IPS DF 4.7 (cell line): Measurements from ENCODE around the gene PRKCD.

Experiments
- DNase-seq: peaks from one replicate; pipeline ENCODE4 v3.0.0-alpha.2; 2013; ENCODE audit warnings: low spot score; ENCODE audit errors: extremely low read depth

PRKCD gene

DNA sequence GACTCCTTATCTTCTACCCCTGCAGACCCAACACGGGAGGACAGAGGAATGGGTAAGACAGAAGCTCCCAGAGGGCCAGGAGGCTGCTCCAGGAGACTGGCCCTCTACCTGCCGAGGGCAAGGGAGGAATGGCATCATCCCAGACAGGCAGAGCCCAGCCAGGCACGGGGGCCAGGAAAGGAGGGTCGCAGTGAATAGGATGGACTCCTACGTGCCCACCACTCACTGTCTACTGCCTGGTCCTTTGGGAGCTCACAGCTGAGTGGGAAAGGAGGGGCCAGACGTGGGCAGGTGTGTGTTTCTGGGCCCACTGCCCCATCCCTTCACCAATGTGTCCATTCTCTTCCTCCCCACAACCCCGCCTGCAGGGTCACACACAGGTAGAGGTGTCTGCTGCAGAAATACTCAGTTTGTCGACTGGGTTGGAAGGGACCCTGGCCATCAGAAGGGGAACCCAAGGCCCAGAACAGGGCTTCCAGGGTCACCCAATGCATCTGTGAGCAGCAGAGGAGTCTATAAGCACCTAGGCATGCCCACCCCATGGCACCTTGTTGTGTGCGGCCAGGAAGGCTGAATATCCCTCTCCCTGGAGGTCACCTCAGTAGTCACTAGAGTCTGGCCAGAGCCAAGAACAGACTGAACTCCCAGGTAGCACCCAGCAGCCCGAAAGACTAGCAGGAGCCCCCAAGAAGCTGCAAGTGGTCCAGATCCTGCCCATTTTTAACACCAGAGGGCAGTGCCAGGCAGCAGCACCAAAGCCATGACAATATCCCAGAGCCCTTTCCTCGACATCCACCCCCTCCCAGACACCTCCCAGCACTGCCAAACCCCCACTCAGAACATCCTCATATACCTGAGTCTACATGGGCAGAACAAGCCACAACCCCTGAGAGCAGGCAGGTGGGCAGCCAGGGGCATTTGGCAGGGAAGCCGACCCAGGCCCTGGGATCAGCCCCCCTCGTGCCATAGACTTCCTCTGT lies 70.8 kb downstream of the PRKCD start:
- no peak for DNase-seq

DNA sequence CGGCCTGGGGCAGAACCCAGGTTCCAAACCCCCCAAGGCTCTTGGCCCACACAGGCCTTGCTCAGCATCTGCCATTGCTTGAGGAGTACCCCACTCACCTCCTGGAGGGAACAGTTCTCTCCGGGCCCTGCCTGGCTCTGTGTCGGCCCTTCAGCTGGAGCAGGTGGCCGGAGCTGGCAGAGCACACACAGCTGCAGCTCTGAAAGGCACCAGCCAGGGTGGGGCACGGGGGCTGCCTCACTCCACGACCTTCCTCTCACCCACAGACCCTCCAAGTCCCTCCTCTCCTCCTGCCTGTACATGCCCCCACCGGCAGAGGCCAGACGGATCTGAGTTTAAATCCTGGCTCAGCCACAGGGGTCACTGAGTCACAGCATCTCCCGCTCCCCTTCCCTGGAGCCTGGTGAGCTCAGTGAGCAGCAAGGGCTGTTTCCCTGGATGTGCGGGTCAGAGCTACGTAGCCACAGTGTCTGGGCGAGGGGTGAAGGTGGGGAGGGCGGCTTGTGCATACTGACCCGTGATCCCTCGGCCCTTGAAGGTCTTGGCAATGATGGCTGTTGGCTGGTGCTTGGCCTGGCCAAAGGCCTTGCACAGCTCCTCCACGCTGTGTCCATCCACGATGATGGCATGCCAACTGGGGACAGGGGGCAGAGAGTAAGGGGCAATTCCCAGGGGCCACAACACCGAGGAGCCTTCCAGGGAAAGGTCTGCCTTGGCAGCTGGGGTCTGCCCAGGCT lies 71.8 kb downstream of the PRKCD start:
- DNase-seq, result no peak

DNA sequence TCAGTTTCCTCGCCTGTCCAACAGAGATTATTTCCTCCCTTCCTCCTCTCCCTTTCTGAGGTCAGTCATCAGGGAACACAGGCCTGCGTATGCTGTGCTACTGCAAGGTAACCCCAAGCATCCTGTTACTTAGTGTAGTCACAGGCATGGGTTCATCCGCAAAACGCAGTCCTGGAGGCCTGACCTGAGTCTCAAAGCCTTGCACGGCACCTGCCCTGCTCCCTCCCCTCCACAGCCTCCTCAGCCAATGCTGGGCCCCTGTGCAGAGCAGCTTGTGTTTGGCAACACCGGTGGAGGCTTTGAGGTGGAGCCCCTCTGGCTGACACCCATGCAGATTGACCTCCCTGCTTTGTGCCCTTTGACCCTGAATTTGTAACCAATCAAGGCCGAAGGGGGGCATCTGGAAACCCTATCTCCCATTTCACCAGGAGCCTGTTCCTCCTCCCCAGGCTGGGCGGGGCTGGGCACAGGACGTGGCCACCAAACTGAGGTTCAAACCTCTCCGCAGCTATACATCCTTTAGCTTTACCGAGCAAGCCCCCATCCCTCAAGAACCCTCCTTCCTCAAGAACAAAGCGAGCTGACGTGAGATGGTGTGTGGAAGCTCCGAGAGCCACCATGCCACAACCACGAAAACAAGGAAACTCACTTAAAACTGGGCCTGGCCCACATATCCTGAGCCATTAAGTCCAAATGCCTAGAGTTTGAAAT lies 73.3 kb downstream of the PRKCD start:
- no peak for DNase-seq

DNA sequence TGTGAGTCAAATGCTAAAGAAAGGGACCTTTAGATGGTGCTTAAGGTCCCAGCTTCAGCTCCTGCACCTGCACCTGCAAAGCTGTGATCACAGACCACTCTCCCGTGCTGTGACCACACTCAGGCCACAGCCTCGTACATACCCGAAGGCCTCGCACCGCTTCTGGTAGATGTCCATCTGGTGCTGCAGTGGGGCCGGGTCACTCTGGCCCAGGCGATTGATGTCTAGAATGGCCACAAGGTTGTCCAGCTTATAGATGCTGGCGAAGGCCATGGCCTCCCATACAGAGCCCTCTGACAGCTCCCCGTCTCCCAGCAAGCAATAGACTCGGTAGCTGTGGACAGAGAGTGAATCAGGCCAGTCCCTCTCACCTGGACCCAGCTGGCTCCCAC lies 73.8 kb downstream of the PRKCD start:
- DNase-seq, result no peak

DNA sequence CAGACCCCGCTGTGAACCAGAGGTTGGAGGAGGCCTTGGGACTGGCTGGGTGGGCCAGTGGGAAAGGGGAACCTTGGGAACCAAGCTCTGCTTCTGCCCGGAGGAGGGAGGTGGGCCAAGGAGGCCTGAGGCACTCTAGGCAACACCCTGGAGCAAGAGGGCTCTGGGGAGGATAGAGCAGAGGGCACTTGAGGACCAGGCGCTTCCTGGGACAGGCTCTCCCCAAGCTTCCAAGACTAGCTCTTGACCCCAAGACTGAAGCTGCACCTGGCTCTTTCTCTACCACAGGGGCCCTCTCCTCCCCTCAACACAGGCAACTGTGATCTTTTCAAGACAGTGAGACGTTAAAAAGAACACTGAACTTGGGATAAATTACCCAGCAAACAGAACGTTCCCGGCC lies 74.5 kb downstream of the PRKCD start:
- DNase-seq, result no peak

- DNase-seq, result no peak
Observed at GRCh38 chr3:53236112-53236841, 75.3 kb downstream of the PRKCD start.

GRCh38 chr3:53238051-53238850 lies 77.2 kb downstream of the PRKCD start:
- no peak for DNase-seq

GRCh38 chr3:53238886-53239285 lies 77.9 kb downstream of the PRKCD start:
- DNase-seq, result no peak

- no peak for DNase-seq
Observed at GRCh38 chr3:53239800-53240199, 78.8 kb downstream of the PRKCD start.

- no peak for DNase-seq
Observed at GRCh38 chr3:53240989-53241972, 80.3 kb downstream of the PRKCD start.

DNA sequence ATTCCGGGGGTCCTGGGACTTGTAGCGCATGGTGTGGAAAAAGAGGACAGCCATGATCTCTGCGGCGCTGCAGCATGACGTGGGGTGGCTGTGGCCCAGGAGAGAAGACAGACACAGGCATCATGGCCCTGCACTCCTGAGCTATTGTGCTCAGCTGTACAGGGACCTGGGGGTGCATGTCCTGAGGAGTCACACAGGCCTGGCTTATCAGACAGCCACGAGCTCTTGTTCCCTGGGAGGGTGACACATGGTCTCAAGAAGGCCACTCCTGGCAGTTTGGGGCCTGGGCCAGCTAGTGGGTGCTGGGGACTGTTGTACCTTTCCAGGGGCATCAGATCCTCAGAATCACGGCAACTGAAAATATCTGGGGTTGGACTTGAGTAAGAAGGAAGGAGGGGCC lies 81.1 kb downstream of the PRKCD start:
- no peak for DNase-seq
